GM21737 (cell line): Measurements from ENCODE around the gene DDAH1.
A peak's percentile ranks its signal among the peaks of the same experiment; 100 is the strongest.

Source experiments
- ATAC-seq: cut with Tn5 transposase; IDR thresholded peaks from one replicate; pipeline ENCODE4 v1.9.1; 2021; ENCODE audit warnings: mild to moderate bottlenecking, moderate library complexity; ENCODE audit not compliant: unreplicated experiment

Gene DDAH1

DNA sequence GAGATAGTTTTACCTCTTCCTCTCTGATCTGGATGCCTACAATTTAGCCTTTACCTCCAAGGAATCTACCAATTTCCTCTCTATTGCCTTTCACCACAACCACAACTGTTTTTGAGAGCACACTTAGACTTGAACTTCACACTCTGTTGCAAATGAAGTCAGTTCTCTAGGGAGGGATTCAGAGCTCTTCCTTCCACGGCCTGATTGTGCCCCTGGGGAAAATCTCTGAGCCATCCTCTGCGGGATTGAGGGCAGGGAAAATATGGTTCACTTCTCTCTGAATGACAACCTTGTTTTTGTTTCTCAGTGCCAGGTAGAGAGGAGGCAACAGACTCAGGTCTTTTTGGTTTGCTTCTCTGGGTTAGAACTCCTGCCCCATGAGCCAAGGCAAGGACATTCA, 153.1 kb downstream of the DDAH1 start:
- no peak for ATAC-seq

DNA sequence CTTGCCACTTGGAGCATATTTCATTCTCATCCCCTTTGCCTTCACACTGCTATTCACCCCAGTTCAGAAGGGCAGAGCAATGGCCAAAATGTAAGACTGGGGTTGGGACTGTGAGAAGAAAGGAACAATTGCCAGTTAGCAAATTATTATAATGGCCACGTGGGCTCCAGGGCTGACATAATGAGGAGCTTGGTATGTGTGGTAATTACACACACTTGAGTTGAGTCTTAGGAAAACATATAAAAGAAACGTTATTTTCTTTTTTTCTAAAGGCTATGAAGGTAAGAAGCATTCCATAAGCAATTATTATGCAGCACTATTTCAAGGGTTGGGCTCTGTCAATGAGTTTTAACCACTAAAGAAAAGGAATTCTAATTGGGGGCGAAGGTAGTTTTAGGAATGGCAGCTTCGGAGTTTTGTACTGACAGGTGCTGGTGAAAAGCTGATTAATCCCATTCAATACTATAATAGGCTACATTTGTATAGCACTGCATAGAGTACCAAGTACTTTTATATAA, 156.1 kb downstream of the DDAH1 start:
- ATAC-seq = no peak

DNA sequence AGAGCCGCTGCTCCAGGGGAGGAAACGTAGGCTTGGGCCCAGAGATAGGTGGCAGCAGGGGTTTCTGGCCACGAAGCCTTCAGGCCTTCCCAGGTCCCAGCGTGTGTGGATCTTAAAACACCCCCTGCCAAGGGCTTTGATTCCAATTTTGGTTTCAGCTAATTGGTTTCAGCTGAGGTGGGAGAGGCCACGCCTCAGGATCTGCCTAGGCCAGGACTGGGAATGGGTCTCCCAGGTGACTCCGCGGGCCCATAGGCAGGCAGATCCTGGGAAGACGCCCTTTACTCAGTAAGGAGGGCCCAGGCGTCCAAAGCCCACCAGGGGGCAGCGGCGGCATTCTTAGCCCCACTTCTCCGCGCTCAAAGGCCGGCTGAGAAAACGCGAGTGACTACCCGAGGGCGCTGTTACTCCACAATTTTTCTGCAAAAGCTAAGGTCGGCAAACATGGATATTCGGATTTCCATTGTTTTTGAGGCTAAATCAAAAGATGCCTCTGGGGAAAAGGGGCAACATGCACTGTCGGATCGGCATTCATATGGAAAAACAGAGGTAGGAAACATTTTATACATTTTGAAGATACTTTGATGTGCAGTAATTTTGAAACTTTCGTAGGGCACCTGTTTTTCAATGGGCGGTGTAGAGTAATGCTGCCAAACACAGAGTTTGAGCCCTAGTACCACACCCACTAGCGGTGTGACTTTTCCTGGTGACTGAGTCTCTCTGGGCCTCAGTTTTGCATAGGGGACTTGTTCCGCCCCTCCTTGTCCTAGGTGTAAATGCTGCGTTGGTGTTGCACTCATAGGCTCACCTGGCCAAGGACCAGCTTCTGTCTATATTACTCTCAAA, 156.7 kb downstream of the DDAH1 start:
- peak; percentile 87 for ATAC-seq

DNA sequence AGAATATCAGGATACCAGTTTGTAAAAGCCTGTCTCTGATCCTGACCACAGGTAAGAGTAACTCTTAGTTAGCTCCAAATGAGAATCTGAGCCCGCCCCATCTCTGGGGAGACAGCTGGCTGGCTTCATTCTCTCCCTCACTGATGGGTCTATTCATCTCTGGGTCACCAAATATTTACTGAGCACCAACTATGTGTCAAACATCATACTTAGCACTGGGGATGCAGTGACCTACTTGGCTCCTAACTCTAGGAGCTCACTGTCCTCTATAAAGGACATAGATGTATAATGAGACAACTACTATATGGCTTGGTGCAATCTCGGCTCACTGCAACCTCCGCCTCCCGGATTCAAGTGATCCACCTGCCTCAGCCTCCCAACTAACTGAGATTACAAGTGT, 158.7 kb downstream of the DDAH1 start:
- no peak for ATAC-seq

DNA sequence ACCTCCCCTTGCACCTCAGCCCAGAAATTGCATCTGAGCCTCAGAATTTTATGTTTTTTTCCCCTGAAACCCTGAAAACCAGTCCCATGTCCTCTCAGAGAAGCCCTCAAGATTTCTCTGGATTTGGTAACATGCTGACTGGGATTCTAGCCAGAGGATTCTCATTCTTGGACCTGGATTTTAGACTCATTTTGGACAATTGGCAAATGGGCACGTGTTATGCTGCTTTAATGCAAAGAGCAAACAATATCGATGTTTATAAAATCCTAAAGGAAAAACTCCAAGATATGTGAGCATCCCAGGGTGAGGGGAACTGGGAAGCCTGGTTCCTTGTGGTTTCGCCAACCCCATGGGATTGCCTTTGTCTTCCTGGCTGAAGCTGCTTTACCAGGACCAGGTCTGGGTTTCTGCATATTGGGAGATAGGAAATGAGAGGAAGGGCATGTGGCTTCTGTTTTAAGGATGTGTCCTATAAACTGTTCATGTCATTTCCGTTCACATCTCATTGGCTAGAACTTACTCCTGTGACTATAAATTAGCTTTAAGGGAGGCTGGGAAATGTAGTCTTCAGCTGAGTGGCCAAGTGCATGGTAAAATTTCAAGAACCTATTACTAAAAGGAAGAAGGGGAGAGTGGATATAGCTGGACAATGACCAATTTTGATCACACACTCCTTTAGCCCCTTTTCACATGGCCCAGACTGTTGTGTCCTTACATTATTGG, 161.4 kb downstream of the DDAH1 start:
- no peak for ATAC-seq

DNA sequence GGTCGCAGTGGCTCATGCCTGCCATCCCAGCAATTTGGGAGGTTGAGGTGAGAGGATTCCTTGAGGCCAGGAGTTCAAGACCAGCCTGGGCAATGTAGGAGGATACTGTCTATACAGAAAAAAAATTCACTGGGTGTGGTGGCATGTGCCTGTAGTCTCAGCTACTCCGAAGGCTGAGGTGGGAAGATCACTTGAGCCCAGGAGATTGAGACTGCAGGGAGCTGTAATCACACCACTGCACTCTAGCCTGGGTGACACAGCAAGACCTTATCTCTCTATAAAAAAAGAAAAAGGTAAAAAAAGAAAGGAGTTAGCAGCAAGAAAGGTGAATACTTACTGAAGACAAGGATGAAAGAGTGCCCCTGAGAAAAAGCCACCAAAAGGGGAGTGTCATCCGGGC, 164.8 kb downstream of the DDAH1 start:
- ATAC-seq = no peak

DNA sequence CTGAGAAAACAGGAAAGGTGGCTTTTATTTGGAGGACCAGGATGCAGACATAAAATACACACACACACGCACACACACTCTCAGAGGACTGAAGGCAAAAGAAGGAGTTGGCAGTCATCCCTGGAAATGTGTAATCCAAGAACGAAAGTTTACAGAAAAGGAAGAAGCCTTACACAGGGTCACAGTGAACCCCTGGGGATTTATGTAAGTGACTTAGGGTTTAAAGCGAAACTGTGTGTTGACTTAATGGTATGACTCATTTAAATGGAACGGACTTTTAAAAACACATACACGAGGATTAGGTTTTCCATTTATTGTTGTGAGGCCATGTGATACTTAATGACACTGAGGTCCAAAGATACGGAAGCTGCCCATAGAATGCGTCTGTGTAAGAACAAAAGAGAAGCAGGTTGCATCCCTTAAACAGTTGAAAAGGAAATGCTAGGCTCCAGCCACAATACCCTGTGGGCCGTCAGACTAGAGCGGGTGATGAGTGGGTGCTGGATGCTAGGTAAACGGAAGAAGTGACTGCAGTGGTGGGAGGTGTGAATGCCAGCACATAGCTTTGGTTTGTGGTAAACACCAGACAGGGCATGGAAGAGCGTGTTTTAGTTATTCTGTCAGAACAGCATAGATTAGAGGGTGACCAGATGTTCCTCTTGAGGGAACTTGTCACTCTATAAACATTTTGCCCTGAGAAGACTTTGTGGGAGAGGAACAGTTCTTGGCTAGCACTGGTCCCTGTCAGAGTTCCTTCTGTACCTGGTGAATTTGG, 166.9 kb downstream of the DDAH1 start:
- peak; percentile 92 for ATAC-seq

DNA sequence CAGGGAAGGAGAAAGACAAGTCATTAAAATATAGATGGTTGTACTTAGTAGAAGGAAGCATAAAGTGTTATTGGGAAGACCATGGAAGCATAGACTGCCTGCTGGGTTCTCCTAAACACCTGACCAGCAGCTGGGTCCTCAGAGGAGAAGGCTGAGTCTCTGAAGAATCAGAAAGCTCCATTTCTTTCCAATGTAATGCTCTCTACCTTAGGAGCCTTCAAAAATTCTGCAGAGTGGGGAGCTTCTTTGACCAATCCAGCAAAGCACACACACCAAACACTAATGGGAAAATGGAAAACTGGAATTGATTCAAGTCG, 167.5 kb downstream of the DDAH1 start:
- ATAC-seq = no peak

DNA sequence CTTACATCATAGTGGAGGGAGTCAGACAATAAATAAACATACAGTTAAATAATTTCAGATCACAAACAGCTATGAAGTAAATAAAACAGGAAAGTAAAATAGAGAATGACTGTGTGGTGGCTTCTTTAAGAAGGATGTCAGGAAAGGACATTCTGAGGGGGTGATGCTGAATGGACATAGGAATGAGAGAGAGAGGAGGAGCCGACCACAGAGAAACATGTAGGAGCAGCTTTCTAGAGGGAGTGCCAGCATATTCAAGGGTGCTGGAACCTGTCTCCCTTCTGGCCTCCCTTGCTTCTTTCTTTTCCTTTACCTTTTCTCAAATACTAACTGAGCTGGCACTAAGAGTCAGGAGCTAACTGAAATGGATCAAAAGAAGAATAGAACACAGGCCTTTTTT, 168.0 kb downstream of the DDAH1 start:
- ATAC-seq = no peak

DNA sequence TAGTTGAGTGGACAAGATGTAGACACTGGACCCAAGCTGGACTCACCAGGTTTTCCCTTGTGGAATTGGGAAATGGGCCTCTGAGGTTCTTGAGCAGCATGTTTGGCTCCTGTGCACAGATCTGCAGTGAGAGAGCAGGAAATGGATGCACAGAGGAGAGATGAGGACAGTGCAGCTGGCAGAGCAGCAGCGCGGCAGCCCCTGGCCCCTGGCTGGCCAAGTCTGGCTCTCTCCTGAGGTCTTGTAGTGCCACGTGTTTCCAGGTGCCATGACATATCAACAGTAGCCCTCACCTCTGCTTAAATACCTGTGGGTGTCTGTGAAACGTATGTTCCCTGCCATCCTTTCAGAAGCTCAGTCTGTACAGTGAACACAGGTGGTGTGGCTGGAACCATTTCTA, 169.3 kb downstream of the DDAH1 start:
- ATAC-seq = no peak

DNA sequence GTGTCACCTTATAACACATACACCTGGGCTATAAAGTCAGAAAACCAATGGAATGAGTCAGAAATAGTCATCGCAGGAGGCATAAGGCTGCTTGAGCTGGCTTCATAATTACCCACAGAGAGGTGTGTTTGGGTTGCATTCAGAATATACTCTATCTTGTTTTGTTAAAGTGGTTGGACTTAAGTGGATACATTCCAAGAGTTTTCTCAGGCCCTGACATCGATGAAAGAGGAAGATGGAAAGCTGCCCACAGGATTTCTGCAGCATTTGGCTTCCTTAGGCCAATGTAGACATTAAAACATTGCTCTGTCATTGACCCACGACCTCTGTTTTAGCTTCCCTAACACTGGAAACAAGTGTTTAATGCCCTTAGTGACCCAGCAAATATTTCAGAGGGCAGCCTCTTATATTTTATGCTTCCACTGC, 169.9 kb downstream of the DDAH1 start:
- ATAC-seq = no peak

DNA sequence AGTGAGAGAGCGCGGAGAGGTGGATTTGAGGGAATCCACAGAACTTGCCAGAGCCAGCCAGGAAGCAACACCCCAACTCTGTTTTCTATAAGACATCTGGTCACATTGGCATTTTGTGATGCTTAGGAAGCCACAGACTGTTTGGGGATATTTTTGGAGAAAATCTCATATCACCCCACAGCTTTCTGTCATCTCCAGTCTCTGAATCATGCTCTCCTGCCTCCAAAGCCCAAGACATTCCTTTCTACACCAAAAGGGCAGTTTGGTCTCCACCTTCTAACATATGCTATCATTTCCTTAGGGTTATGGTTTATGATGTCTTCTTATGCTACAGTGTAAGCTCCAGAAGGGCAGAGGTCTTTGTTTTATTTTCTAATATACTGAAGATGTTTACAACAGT, 174.1 kb downstream of the DDAH1 start:
- no peak for ATAC-seq

DNA sequence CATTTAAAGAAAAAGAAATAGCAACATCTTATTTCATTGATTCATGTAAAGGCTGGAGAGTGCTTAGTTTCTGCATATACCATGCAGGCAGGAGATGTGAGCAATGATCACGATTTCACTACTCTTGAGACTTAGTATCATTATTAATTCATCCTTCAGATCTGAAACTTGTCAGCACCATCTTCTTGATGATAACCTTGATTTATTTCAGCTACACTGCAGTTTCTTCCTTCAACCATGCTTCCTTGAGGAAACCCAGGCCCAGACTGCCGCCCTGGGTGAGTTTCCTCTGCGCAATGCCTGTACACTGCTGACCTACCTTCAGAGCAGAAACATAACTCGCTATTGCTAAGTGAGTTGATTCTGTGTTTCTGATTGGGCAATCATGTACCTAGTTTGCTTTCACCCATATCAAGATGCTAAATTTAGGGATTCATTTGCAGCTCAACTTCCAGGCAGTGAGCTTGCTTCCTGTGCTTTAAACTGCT, 175.1 kb downstream of the DDAH1 start:
- ATAC-seq = no peak

DNA sequence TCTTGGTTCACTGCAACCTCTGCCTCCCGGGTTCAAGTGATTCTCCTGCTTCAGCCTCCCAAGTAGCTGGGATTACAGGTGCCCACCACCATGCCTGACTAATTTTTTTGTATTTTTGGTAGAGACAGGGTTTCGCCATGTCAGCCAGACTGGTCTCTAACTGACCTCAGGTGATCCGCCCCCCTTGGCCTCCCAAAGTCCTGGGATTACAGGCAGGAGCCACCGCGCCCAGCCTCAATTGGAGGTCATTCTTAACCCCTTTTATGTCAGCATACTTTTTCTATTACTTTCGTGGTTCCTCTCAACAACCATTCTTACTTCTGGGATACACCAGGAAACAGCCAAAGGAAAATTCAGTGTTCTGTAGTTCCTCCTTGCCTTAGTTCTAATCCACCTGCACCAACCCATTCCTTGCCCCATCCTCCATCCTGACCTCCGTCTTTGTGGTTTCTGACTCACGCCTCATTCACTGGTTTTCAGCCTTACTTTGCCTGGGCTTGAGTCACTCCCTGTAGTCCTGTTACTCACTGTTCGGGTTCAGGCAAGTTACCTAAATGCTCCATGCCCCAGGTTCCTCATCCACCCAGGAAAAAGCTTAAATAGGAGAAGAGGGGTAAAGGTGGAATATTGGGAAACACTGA, 175.6 kb downstream of the DDAH1 start:
- ATAC-seq = no peak

DNA sequence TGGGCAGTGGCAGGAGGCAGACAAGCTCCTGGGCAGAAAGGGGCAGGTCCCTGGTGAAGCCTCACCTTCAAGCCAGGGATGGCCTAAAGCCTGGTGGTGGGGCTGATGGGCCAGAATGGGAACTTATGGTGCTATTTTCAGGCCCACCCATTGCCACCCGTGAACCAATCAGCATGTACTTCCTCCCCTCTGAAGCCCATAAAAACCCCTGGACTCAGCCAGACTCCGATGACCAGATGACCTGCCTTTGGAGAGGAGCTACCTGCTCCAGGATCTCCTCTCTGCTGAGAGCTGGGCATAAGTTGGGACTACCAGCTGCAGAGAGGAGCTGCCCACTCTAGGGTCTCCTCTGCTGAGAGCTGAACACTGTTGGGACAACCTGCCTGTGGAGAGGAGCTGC, 180.8 kb downstream of the DDAH1 start:
- ATAC-seq = no peak

DNA sequence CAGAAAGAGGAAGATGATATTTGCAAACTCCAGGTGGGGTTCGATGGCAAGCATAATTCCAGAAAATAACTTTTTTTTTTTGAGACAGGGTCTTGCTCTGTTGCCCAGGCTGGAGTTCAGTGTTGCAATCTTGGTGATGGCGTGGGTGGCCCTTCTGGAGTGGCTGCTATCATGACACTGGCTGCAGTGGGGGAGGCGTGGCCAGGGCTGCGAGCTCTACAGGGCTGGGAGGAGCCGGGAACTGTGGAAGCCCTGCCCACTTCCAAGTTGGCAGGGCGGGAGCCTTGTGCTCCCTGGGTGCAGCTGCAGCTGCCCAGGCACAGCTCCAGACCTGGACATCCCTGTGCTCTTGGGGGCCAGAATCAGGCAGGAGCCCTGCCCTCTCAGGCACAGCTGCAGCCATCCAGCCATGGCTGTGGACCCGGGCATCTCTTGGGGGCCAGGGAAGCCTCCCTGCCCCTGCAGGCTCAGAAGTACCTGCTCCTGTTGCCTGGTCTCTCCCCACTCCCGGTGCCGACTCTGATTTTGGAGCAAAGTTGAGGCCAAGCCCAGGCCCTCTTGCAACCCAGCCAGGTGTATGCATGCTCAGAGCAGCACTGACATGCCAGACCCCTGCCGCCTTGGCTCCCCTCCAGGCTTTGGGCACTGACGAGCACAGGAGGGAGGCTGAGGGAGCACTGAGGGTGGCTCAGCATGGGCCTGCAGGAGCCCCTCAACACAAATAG, 181.3 kb downstream of the DDAH1 start:
- ATAC-seq = no peak

DNA sequence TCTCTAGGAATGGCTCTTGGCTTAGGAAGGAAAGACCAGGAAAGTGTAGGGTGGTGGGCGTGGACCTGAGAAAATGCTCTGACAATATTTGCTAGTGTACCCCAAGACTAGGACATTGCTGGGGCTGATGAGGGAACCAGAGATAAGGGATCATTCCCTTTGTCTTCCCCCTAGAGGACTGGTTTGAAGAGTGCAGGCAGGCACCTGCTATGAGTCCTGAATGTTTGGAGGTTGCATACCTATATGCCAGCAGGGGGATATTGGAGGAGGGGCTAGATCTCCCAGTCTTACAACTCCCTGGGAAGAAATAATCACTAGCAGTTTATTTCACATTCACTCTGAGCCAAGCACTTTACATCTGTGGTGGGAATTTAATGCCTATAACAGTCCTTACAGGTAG, 182.5 kb downstream of the DDAH1 start:
- no peak for ATAC-seq

DNA sequence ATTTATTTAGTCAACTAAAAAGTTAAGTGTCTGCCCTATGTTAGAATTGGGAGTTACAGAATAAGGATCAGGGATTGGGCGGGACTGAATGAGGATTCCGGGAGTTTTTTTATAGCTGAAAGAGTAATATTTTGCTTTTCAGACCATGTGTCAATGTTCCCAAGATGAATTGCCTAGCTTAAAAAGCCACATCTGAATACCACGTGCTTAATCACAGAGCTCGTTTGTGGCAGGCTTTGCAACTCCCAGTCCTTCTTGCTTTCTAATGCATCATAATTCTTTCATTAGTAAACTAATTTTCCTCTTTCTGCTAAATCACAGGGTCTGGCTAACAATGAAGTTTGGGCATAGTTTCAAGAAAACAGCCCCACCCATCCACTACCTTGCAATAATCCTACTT, 184.3 kb downstream of the DDAH1 start:
- ATAC-seq = no peak

DNA sequence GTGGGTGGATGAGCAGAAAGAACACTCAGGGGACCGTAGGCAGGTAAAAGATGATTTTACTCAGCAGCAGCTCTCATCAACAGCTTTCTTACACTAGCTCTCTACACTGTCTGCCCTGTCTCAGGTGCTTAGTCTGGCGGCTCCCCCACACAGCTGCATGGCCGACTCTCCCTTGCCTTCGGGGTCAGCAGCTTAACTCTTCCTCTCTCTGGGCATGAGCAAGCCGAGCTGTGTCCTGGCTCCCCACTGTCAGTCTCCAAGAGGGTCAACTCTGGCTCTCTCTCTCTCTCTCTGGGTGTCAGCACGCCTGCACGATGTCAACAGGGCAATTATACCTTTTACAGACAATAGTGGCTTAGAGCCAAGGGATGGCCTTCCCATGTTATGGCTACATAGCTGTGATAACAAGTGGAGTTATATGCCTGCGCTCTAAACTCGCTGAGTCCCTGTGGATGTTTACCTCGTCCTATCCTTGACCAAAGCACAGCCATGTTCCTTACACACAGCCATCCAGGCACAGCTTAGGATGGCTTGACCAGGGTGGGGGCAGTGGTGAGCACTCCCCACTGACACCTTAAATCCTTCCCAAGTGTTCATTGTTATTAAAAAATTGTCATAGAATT, 185.4 kb downstream of the DDAH1 start:
- no peak for ATAC-seq

DNA sequence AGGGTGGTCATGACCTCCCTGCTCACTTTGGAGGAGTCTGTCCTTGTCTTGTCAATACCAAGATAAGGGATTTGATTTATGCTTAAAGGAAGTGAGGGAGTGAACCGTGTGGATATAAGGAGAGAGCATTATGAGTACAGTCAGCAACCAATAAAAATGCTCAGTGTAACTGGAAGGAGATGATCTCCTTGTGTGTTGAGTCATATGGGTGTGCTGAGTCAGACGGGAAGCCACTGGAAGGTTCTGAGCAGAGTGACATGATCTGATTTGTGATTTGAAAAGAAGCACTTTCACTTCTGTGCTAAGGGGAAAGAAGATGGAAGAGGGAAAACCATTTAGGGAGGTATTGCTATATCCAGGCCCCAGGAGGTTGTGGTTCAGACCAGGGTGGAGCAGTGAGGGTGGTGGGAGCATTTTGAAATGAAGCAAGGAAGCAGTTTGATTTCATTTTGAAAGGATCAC, 186.1 kb downstream of the DDAH1 start:
- ATAC-seq = no peak
